HEK293T (cell line): ENCODE results near the gene TEX36.
"Not testable (repeated sequence)": the region's sequence is repeated elsewhere in the genome, so short reads cannot be mapped to it uniquely, and the experiment has no call there.

Source experiments
- CTCF ChIA-PET: fragments of 350-600 bp; formaldehyde crosslinking; extraction: SDS; loops from one replicate; lab custom pipeline; 2021; ENCODE audit warnings: antibody characterized with exemption, inconsistent platforms; lab: Yijun Ruan, JAX
- POLR2A ChIA-PET: fragments of 350-600 bp; formaldehyde crosslinking; extraction: SDS; loops from one replicate; lab custom pipeline; 2020; ENCODE audit warnings: antibody characterized with exemption, inconsistent platforms; lab: Yijun Ruan, JAX
- DNase-seq: peaks from one replicate; pipeline ENCODE4 v3.0.0; 2012; ENCODE audit warnings: mixed read lengths; ENCODE audit errors: extremely low spot score
- ARNT ChIP-seq: fragments of 450-650 bp; IDR thresholded peaks from 2 replicates; pipeline ENCODE4 v1.6.1; 2017; ENCODE audit warnings: mild to moderate bottlenecking
- BHLHE40 ChIP-seq: fragments of 450-650 bp; IDR thresholded peaks from 2 replicates; pipeline ENCODE4 v1.6.1; 2016; ENCODE audit warnings: mild to moderate bottlenecking, moderate library complexity, borderline replicate concordance
- CTBP1 ChIP-seq: fragments of 450-650 bp; IDR thresholded peaks from 2 replicates; pipeline ENCODE4 v1.6.1; 2016; ENCODE audit warnings: borderline replicate concordance
- ELF4 ChIP-seq: fragments of 450-650 bp; IDR thresholded peaks from 2 replicates; pipeline ENCODE4 v1.6.1; 2017; ENCODE audit warnings: antibody characterized with exemption
- FOXA1 ChIP-seq: fragments of 450-650 bp; IDR thresholded peaks from 2 replicates; pipeline ENCODE4 v1.6.1; 2016; ENCODE audit warnings: mild to moderate bottlenecking
- FOXK2 ChIP-seq: fragments of 450-650 bp; IDR thresholded peaks from 2 replicates; pipeline ENCODE4 v1.6.1; 2016; ENCODE audit warnings: mild to moderate bottlenecking
- FOXM1 ChIP-seq: fragments of 450-650 bp; IDR thresholded peaks from 2 replicates; pipeline ENCODE4 v1.6.1; 2017; ENCODE audit warnings: mild to moderate bottlenecking, borderline replicate concordance
- HDGF ChIP-seq: fragments of 450-650 bp; IDR thresholded peaks from 2 replicates; pipeline ENCODE4 v1.6.1; 2017; ENCODE audit warnings: antibody characterized with exemption, borderline replicate concordance
- L3MBTL2 ChIP-seq: fragments of 450-650 bp; conservative IDR thresholded peaks from 2 replicates; pipeline ENCODE4 v1.6.1; 2016; ENCODE audit warnings: mild to moderate bottlenecking
- LEF1 ChIP-seq: fragments of 450-650 bp; IDR thresholded peaks from 2 replicates; pipeline ENCODE4 v1.6.1; 2017; ENCODE audit warnings: mild to moderate bottlenecking, borderline replicate concordance
- NFRKB ChIP-seq: fragments of 450-650 bp; IDR thresholded peaks from 2 replicates; pipeline ENCODE4 v1.6.1; 2016; ENCODE audit warnings: mild to moderate bottlenecking, moderate library complexity
- PKNOX1 ChIP-seq: fragments of 450-650 bp; IDR thresholded peaks from 2 replicates; pipeline ENCODE4 v1.6.1; 2016
- SP1 ChIP-seq: fragments of 450-650 bp; IDR thresholded peaks from 2 replicates; pipeline ENCODE4 v1.6.1; 2017
- SUZ12 ChIP-seq: fragments of 450-650 bp; IDR thresholded peaks from 2 replicates; pipeline ENCODE4 v1.6.1; 2016; ENCODE audit warnings: mild to moderate bottlenecking
- TARDBP ChIP-seq: fragments of 450-650 bp; IDR thresholded peaks from 2 replicates; pipeline ENCODE4 v1.6.1; 2016
- ZNF384 ChIP-seq: fragments of 450-650 bp; IDR thresholded peaks from 2 replicates; pipeline ENCODE4 v1.6.1; 2016

TEX36 gene

DNA sequence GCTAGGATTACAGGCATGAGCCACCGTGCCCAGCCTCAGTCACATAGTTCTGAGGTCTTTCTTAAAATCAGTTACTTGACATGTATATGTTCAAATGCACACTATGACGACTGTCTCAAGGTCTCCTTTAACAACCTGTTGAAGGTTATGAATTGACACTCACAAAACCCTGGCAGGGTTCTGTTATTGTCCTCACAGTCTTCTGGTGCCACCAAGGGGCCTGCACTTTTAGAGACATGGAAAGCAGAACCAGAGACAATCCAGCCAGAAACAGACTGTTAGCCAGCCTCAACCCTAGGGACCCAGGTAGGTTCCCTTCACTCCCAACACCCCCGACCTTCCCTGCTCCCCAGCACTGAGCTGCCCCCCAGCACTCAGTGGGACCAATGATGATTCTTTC lies 26.4 kb downstream of the TEX36 start:
- DNase-seq = no peak
- TF ChIP-seq PKNOX1 (no peak), FOXA1 (no peak), ARNT (no peak), HDGF (no peak), BHLHE40 (no peak), ELF4 (no peak), NFRKB (no peak), CTBP1 (no peak), ZNF384 (no peak), FOXM1 (no peak), L3MBTL2 (no peak), SUZ12 (no peak), FOXK2 (no peak), SP1 (no peak), LEF1 (no peak), TARDBP (no peak)
- POLR2A ChIA-PET = no interaction called here
- CTCF ChIA-PET = no interaction called here

GRCh38 chr10:125653113-125653512 lies 29.9 kb downstream of the TEX36 start:
- CTCF ChIA-PET, DNase-seq, POLR2A ChIA-PET: not testable (repeated sequence)

- ChIA-PET CTCF (no interaction called here), POLR2A (no interaction called here)
- TF ChIP-seq TARDBP (no peak), SP1 (no peak), L3MBTL2 (no peak), FOXM1 (no peak), HDGF (no peak), NFRKB (no peak), PKNOX1 (no peak), FOXA1 (no peak), CTBP1 (no peak), ELF4 (no peak), LEF1 (no peak), ARNT (no peak), BHLHE40 (no peak), ZNF384 (no peak), SUZ12 (no peak), FOXK2 (no peak)
- DNase-seq = no peak
These were observed 36.7 kb downstream of the TEX36 start for GRCh38 chr10:125646311-125646710.

- ChIA-PET CTCF (no interaction called here), POLR2A (no interaction called here)
- no peak for DNase-seq
- TF ChIP-seq FOXA1 (no peak), SUZ12 (no peak), ZNF384 (no peak), ELF4 (no peak), CTBP1 (no peak), HDGF (no peak), PKNOX1 (no peak), NFRKB (no peak), FOXM1 (no peak), L3MBTL2 (no peak), LEF1 (no peak)
These were observed 41.6 kb downstream of the TEX36 start for GRCh38 chr10:125641398-125641797.

DNA sequence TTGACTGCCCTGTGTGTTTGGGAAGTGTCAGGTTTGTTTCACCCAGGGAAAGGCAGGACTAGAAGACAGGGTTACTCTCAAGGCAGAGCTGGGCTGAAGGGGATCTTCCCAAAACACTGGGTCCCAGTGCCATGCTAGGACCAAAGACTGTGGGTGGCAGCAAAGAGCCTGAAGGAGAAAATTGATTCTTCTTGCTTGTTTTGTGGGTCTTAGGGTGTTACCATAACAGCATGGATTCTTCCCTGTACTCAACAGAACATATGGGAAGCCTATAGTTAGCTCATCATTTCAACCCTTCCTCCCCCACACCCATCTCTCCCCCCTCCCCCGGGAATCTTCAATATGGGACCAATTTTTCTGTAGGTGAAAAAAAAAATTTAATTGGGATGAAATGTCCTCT lies 42.3 kb downstream of the TEX36 start:
- DNase-seq = no peak
- ChIA-PET POLR2A (interaction anchor here (0.7 kb wide), 1 partner anchor 79 kb away, joined by 3 read pairs; the partner anchor contains the start of gene EDRF1), CTCF (no interaction called here)
- TF ChIP-seq NFRKB = no peak
- no peak for TF ChIP-seq FOXA1
- no peak for TF ChIP-seq FOXM1
- no peak for TF ChIP-seq HDGF
- no peak for TF ChIP-seq PKNOX1
- TF ChIP-seq L3MBTL2 = no peak
- no peak for TF ChIP-seq LEF1
- TF ChIP-seq CTBP1 = no peak
- no peak for TF ChIP-seq BHLHE40
- TF ChIP-seq SUZ12 = no peak
- TF ChIP-seq SP1 = no peak
- no peak for TF ChIP-seq ZNF384
- TF ChIP-seq ELF4 = no peak
- TF ChIP-seq TARDBP = no peak
- TF ChIP-seq ARNT = no peak
- no peak for TF ChIP-seq FOXK2

GRCh38 chr10:125639846-125640245 lies 43.1 kb downstream of the TEX36 start:
- no peak for TF ChIP-seq ELF4
- no peak for TF ChIP-seq ARNT
- no peak for TF ChIP-seq FOXM1
- no peak for TF ChIP-seq SP1
- no peak for TF ChIP-seq NFRKB
- TF ChIP-seq SUZ12 = no peak
- TF ChIP-seq L3MBTL2 = no peak
- TF ChIP-seq FOXK2 = no peak
- no peak for TF ChIP-seq TARDBP
- DNase-seq = no peak
- POLR2A ChIA-PET = no interaction called here
- CTCF ChIA-PET = no interaction called here
